Fibroblast of the conjunctiva (primary cell): ENCODE results near the gene BRSK2.
"Not testable (repeated sequence)": the region's sequence is repeated elsewhere in the genome, so short reads cannot be mapped to it uniquely, and the experiment has no call there.

Source experiments
- DNase-seq: peaks from one replicate; pipeline ENCODE4 v3.0.0-alpha.2; 2010; ENCODE audit warnings: low read depth

Gene BRSK2

GRCh38 chr11:1389932-1390568 lies at the start of gene BRSK2:
Gene BRSK2 (plus strand): TSS chr11:1389934. CDS start chr11:1390285, 351 bp downstream.
- DNase-seq: no peak

DNA sequence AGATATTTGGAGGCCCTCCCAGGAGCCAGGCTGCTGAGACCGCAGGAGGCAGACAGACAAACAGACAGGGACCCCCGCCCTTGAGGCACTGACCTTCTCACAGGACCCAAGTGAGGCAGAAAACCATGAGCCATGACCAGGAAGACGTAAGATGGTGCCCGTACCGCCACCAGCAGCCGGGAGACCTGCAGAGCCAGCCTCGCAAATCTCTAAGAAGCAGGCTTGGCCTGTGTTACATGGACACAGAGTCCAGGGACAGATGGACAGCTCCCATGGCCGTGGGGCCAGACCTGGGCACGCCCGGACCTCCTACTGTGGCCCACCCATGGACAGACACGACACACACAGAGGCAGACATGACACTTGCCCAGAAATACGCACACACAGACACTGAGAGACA lies 49.6 kb upstream of the BRSK2 start:
- no peak for DNase-seq

GRCh38 chr11:1341226-1341625 lies 48.5 kb upstream of the BRSK2 start:
- not testable (repeated sequence) for DNase-seq

GRCh38 chr11:1341928-1342524 lies 47.7 kb upstream of the BRSK2 start:
- no peak for DNase-seq

DNA sequence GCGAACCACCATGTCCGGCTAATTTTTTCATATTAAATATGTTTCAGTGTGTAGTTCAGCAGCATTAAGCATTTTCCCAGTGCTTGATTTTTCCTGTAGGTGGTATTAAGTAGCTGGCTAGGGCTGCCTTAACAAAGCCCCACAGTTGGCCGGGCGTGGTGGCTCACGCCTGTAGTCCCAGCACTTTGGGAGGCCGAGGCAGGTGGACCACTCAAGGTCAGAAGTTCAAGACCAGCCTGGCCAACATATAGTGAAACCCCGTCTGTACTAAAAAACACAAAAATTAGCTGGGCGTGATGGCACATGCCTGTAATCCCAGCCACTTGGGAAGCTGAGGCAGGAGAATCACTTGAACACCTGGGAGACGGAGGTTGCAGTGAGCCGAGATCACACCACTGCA lies 46.8 kb upstream of the BRSK2 start:
- no peak for DNase-seq

DNA sequence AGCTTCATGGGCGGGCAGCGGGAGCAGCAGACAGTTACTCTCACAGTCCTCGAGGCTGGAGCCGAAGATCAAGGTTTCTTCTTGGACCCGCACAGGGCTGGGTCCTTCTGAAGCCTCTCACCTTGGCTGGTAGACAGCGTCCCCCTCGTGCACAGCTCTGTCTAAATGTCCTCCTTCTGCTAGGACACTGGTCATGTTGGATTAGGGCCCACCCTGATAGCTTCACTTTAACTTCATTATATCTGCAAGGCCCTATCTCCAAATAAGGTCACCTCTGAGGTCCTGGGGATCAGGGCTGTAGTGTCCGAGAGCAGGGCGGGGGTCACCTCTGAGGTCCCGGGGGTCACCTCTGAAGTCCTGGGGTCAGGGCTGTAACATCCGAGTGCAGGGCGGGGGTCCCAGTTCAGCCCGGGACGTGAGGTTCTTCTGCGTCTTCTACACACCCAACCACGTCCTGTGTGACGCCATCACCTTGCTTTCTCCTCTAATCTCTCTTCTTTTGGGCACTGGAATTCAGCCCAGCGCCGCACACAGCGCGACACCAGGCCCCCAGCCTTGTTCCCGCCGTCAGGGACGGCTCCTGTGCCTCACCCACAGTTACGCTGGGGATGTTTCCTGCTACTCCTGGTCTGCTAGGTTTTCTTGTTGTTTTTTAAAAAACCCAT lies 46.2 kb upstream of the BRSK2 start:
- no peak for DNase-seq

DNA sequence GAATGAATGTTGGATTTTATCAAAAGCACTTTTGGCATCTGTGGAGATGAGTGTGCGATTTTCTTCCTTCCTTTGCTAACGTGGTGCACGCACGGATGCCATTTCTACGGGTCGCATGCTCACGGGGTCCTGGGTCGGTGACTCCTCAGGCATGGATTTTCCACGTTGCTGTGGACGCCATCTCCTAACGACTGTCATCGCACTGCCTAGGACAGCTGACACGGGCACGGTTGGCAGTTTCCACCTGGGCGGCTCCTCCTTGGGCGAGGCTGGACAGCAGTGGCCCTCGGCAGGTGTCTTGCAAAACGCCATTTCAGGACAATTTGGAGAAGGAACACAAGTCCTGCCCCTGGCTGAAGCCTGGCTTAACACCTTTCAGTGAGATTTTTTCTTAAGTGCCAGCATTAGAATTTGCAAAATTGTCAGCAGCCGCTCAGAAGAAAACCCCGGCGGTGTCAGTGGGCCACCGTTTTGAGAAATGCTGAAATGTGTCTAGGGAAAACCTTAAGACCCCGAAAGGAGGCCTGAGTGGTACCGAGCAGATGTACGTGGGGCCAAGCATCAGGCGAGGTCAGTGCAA lies 45.6 kb upstream of the BRSK2 start:
- DNase-seq: no peak

DNA sequence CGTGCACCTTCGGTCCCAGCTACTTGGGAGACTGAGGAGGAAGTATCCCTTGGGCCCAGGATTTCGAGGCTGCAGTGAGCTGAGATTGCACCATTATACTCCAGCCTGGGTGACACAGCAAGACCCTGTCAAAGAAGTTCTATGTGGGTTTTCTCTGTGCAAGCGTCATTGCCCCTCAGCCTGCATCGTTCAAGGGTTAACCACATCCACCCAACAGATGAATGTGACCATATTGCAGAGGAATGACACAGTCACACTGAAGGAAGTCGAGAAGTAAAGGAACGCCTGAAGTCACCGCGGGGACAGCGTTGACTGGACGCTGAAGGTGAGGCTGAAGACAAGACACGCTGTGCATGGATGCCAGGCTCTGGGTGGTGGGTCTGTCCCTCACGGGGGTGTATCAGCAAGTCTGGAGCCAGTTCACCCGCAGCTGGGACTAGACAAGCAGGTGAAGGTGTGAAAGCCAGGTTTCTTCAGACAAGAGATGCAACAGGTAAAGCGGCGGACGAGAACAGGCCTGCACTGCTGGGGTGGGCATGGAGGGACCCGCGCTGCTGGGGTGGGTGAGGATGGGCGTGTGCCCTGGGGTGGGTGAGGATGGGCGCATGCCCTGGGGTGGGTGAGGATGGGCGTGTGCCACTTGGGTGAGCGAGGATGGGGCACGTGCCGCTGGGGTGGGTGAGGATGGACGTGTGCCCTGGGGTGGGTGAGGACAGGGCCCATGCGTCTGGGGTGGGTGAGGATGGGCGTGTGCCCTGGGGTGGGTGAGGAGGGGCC lies 43.8 kb upstream of the BRSK2 start:
- no peak for DNase-seq

DNA sequence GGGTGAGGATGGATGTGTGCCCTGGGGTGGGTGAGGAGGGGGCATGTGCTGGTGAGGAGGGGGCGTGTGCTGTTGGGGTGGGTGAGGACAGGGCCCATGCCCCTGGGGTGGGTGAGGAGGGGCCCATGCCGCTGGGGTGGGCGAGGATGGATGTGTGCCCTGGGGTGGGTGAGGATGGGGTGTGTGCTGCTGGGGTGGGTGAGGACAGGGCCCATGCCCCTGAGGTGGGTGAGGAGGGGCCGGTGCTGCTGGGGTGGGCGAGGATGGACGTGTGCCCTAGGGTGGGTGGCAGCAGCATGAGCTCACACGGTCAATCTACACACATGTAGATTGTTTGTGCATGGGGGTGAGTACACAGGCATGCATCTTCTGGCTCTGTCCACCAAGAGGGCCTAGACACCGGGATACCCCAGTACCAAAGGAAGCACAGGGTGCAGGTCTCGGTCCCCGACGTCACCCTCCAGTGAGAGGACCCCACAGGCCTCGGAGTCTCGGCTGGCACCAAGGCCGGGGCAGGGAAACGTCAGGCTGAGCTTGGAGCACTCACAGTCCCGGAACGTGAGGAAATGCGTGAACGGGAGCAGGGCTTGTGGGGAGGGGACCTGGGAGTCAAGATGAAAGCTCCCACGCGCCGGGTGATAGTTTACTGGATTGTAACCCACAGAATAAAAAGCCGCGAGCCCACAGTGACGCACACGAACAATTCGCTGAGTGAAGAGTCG lies 42.9 kb upstream of the BRSK2 start:
- no peak for DNase-seq

- not testable (repeated sequence) for DNase-seq
These were observed 42.2 kb upstream of the BRSK2 start for GRCh38 chr11:1347411-1347999.

DNA sequence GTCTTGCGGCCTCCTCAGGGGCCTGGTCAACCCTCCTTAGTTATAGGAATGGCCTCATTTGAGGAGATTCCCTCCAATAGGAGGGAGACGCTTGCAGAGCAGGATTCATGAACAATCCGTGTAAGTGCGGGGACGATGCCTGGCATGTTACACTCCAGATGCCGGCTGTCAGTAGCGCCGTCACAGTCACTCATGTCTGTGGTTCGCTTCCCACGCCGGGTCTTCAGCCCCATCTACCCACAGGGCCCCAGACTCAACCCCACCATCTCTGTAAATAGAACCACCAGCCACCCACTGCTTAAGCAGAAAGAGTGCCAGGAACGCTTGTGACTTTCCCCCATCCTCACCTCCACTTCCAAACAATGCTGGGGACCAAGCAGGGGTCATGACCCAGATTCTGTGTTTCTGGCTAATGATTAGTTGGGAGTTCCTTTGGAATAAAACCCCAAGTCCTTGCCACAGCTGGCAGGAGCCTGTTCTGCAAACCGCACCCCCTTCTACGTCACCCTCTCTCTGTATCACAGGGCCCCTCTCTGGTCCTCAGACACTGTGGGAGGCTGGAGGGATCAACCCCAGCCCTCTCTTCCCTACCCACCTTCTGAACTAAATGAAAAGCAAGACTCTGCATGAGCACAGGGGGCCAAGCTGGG lies 41.5 kb upstream of the BRSK2 start:
- DNase-seq: no peak

GRCh38 chr11:1348796-1349326 lies 40.9 kb upstream of the BRSK2 start:
- DNase-seq: no peak

DNA sequence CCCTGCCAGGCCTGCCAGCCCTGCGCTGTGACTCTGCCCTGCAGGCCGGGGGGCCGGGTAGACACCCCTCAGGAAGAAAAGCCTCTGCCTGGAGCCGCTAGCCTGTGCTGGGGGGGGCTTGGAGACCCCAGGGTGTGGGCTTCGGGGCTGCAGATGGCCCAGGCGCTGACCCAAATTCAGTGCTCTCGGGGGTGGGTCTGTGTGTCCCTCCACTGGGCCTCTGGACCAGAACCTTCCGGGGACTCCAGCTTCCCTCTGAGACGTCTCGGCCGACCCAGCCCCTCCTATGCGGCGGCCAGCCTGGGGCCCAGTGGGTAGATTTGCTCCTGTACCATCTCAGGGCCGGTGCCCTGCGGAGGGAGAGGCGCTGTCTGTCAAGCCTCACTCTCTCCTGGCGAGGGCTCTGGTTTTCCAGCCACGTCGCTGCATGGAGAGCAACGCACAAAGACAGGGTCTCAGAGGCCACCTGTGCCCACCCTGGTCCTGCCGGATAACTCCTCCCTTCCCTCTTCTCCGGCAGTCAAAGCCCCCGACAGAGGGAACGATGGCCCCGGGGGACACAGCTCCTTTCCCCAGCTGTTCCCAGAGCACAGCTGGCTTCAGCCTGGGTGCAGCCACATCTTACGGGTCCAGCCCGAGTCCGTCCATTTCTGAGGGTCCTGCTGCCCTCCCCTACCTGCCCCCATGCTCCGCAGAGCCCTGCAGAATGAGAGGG lies 40.2 kb upstream of the BRSK2 start:
- DNase-seq: no peak

DNA sequence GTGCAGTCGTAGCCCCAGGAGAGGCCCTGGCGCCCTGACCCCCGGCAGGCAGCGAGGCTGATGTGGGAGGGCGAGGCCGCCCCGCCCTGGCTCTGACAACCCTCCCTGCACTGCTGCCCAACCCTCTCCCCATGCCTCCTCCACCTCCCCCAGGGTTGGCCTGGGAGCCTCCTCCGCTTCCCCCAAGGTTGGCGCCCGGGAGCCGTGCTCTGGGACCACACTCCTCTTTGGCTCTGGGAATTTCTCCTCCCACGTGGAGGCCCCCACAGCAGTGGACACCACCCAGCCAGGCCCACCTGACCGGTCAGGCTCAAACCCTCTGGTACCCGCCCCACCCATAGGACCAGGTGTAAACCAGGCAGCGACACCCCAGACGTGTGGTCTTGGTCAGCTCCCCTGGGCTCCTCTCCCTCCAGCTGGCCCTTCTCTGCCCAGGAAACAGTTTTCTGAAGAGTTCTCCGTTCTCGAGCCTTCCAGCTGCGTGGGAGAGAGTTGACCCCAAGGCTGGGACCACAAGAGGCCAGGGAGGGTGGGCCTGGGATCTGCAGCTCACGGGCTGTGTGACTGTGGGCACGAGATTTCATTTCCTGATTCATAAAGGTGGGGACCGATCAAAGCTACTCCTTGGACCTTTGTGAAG lies 39.5 kb upstream of the BRSK2 start:
- no peak for DNase-seq

- DNase-seq: no peak
These were observed 38.3 kb upstream of the BRSK2 start for GRCh38 chr11:1351278-1351937.

- no peak for DNase-seq
These were observed 36.9 kb upstream of the BRSK2 start for GRCh38 chr11:1352696-1353382.

DNA sequence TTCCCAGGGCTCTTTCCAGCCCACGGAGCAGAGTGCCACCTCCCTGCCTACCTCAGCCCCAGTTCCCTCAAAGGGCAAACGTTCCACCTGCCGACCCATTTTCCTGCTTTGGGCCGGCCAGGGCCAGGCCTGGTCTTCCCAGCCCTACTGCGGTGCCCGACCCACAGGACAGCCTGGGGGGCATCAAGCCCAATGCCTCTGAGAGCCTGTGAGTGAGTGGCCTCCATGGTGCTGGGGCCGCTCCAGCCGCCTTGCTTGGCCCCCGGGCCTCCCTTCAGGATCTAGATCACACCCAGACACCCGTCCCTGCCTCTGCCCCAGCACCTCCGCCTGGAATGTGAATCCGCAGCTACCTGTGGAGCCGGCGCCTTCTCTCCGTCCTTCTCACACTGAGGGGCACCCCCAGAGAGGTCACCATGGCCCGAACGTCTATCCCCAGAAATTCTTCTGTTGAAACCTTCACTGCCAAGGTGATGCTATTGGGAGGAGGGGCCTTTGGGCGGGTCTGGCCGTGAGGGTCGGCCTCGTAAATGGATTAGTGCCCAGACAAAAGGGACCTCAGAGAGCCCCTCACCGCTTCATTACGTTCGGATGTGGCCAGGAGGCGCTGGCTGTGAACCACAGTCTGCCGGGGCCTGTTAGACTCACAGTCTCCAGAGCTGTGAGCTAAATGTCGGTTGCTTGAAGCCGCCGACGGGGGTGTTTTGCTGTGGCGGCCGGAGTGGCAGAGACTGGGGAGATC lies 36.2 kb upstream of the BRSK2 start:
- no peak for DNase-seq
